ENCODE measurements around the gene CEP41. TPM values are rescaled to one million over a fixed set of nuclear protein-coding genes. Genes with fewer than 3 reads are reported as not detected.

Gene CEP41
- total and polyA plus RNA-seq, 2 experiments from 2014 or later: 17.4 to 25.0 TPM

DNA sequence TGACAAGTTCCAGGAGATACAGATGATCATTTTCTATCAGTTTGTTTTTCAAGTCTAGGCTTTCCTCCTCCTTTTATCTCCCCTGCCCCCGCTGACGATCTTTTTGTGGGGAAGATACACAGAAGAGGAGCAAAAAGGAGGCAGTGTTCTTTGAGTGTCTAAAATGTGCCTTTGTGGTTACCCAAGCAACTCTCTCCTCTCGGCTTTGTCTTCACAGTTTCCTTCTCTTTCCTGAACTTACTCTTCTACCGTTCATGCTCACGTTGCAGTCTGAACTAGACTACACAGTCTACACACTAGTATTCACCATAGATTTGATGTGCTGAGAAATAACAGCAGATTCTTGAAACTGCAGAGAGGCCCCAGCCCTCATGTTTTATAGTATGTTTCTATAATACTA is 23.6 kb downstream of the CEP41 start:
- H3K27me3 ChIP-seq (ENCODE audit: insufficient read depth): no peaks in the 10 kb centered on the region
- no peaks in the 10 kb centered on the region for H3F3A ChIP-seq (replicated peaks; ENCODE audit: low read depth)
- TF ChIP-seq, protein P1, sequence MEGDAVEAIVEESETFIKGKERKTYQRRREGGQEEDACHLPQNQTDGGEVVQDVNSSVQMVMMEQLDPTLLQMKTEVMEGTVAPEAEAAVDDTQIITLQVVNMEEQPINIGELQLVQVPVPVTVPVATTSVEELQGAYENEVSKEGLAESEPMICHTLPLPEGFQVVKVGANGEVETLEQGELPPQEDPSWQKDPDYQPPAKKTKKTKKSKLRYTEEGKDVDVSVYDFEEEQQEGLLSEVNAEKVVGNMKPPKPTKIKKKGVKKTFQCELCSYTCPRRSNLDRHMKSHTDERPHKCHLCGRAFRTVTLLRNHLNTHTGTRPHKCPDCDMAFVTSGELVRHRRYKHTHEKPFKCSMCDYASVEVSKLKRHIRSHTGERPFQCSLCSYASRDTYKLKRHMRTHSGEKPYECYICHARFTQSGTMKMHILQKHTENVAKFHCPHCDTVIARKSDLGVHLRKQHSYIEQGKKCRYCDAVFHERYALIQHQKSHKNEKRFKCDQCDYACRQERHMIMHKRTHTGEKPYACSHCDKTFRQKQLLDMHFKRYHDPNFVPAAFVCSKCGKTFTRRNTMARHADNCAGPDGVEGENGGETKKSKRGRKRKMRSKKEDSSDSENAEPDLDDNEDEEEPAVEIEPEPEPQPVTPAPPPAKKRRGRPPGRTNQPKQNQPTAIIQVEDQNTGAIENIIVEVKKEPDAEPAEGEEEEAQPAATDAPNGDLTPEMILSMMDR (conservative IDR thresholded peaks at IDR 0.05; ENCODE audit: low read depth in 2 of 2): no peak
- TF ChIP-seq ZNF114 (CRISPR knock-in tag; IDR thresholded peaks at IDR 0.05): no peak
- no peak for TF ChIP-seq EZH2 (IDR thresholded peaks at IDR 0.05; ENCODE audit: low read depth, unreplicated experiment)
- no peaks in the 10 kb centered on the region for H3K79me2 ChIP-seq (replicated peaks; ENCODE audit: insufficient read depth)
- H3K4me3 ChIP-seq: no peak overlapping the region
- no peak overlapping the region for H3K27ac ChIP-seq (ENCODE audit: low read depth)
- H3K4me1 ChIP-seq (ENCODE audit: insufficient read depth): no peaks in the 10 kb centered on the region; the same call in 1 of the 2 replicates
- no peaks in the 10 kb centered on the region for H3K27me3 Mint-ChIP-seq (ENCODE audit: insufficient read depth, low read depth, poor library complexity)
- H3K4me1 Mint-ChIP-seq: peaks cover 25% of the 10 kb centered on the region
- H3K36me3 Mint-ChIP-seq (ENCODE audit: low read depth): no peaks in the 10 kb centered on the region
- no peak overlapping the region for H3K27ac Mint-ChIP-seq
- no peaks in the 10 kb centered on the region for H3K9me2 ChIP-seq (ENCODE audit: insufficient read depth)
- ATAC-seq (no peak), DNase-seq (ENCODE audit: low spot score) (no peak)
- no peaks in the 10 kb centered on the region for H3K9me3 Mint-ChIP-seq
- no peak overlapping the region for H3K4me3 Mint-ChIP-seq
- H2AFZ ChIP-seq: no peak overlapping the region
- H4K20me1 ChIP-seq (replicated peaks; ENCODE audit: insufficient read depth): no peaks in the 10 kb centered on the region
- no peak overlapping the region for H3K4me2 ChIP-seq
- H3K36me3 ChIP-seq (ENCODE audit: insufficient read depth): no peaks in the 10 kb centered on the region

DNA sequence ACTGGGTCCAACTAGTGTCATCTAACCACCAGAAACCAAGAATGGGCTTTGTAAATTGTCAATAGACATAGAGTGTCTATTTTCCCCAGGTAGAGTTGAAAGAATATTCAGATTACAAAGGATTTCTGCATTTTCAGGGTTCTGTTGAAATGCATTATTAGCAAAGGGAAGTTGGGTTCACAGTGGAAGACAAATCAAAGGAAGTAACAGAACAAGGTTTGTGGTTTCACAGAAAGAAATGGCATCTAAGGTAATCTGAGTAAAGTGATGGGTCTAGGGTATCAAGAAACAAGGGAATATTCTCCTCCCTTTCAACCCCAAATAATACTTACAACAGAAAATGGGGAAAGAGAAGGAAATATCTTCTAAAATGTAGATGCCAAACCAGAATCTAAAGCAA is 25.8 kb downstream of the CEP41 start:
- Mint-ChIP-seq H3K36me3 (ENCODE audit: low read depth) (no peaks in the 10 kb centered on the region), H3K27ac (no peak overlapping the region), H3K4me1 (peaks cover 14% of the 10 kb centered on the region), H3K27me3 (ENCODE audit: insufficient read depth, low read depth, poor library complexity) (no peaks in the 10 kb centered on the region), H3K9me3 (no peaks in the 10 kb centered on the region), H3K4me3 (no peak overlapping the region)
- DNase-seq (ENCODE audit: low spot score) (no peak), ATAC-seq (no peak)
- Histone ChIP-seq H3K9me2 (ENCODE audit: insufficient read depth) (no peaks in the 10 kb centered on the region), H2AFZ (no peak overlapping the region), H3K4me3 (no peak overlapping the region), H3K27ac (ENCODE audit: low read depth) (no peak overlapping the region), H3K79me2 (replicated peaks; ENCODE audit: insufficient read depth) (no peaks in the 10 kb centered on the region), H4K20me1 (replicated peaks; ENCODE audit: insufficient read depth) (no peaks in the 10 kb centered on the region), H3F3A (replicated peaks; ENCODE audit: low read depth) (no peaks in the 10 kb centered on the region), H3K27me3 (ENCODE audit: insufficient read depth) (no peaks in the 10 kb centered on the region), H3K4me2 (no peak overlapping the region), H3K4me1 (ENCODE audit: insufficient read depth) (no peaks in the 10 kb centered on the region), H3K36me3 (ENCODE audit: insufficient read depth) (no peaks in the 10 kb centered on the region)
- TF ChIP-seq STAT1 (IDR thresholded peaks at IDR 0.05; ENCODE audit: unreplicated experiment) (no peak), POLR2AphosphoS5 (IDR thresholded peaks at IDR 0.05; ENCODE audit: low read depth) (no peak), CREB1 (CRISPR knock-in tag; IDR thresholded peaks at IDR 0.05; ENCODE audit: low read depth) (no peak), JUNB (IDR thresholded peaks at IDR 0.05; ENCODE audit: unreplicated experiment) (no peak), EZH2 (IDR thresholded peaks at IDR 0.05; ENCODE audit: low read depth, unreplicated experiment) (no peak)
- TF ChIP-seq, protein P1 (conservative IDR thresholded peaks at IDR 0.05; ENCODE audit: low read depth in 2 of 2): no peak
- TF ChIP-seq, protein P2, sequence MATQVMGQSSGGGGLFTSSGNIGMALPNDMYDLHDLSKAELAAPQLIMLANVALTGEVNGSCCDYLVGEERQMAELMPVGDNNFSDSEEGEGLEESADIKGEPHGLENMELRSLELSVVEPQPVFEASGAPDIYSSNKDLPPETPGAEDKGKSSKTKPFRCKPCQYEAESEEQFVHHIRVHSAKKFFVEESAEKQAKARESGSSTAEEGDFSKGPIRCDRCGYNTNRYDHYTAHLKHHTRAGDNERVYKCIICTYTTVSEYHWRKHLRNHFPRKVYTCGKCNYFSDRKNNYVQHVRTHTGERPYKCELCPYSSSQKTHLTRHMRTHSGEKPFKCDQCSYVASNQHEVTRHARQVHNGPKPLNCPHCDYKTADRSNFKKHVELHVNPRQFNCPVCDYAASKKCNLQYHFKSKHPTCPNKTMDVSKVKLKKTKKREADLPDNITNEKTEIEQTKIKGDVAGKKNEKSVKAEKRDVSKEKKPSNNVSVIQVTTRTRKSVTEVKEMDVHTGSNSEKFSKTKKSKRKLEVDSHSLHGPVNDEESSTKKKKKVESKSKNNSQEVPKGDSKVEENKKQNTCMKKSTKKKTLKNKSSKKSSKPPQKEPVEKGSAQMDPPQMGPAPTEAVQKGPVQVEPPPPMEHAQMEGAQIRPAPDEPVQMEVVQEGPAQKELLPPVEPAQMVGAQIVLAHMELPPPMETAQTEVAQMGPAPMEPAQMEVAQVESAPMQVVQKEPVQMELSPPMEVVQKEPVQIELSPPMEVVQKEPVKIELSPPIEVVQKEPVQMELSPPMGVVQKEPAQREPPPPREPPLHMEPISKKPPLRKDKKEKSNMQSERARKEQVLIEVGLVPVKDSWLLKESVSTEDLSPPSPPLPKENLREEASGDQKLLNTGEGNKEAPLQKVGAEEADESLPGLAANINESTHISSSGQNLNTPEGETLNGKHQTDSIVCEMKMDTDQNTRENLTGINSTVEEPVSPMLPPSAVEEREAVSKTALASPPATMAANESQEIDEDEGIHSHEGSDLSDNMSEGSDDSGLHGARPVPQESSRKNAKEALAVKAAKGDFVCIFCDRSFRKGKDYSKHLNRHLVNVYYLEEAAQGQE (IDR thresholded peaks at IDR 0.05; ENCODE audit: unreplicated experiment): no peak
- TF ChIP-seq, protein P3, sequence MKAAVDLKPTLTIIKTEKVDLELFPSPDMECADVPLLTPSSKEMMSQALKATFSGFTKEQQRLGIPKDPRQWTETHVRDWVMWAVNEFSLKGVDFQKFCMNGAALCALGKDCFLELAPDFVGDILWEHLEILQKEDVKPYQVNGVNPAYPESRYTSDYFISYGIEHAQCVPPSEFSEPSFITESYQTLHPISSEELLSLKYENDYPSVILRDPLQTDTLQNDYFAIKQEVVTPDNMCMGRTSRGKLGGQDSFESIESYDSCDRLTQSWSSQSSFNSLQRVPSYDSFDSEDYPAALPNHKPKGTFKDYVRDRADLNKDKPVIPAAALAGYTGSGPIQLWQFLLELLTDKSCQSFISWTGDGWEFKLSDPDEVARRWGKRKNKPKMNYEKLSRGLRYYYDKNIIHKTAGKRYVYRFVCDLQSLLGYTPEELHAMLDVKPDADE (IDR thresholded peaks at IDR 0.05): no peak

Measured in GM23338 (cell line).